ENCODE measurements around the gene NDUFC2. TPM values are rescaled to one million over a fixed set of nuclear protein-coding genes. Genes with fewer than 3 reads are reported as not detected.
"Not testable (repeated sequence)": the region's sequence is repeated elsewhere in the genome, so short reads cannot be mapped to it uniquely, and the experiment has no call there.

The NDUFC2 gene
- total RNA-seq, 2 experiments from 2014 or later = 179 to 201 TPM

- Mint-ChIP-seq H3K4me3 (no peak overlapping the region), H3K27me3 (no peaks in the 10 kb centered on the region), H3K27ac (no peak overlapping the region), H3K36me3 (peaks cover 45% of the 10 kb centered on the region), H3K4me1 (peaks cover 20% of the 10 kb centered on the region), H3K9me3 (ENCODE audit: low read depth) (no peaks in the 10 kb centered on the region)
- CTCF ChIA-PET = interaction anchor here (1.7 kb wide), 1 partner anchor 25 kb away, joined by 4 read pairs; no protein-coding TSS in a partner anchor
- ATAC-seq = no peak
- DNase-seq = no peak
Measured at GRCh38 chr11:78072455-78072854, 7.2 kb downstream of the NDUFC2 start.

GRCh38 chr11:78071717-78072116 is 7.9 kb downstream of the NDUFC2 start:
- no peak for DNase-seq
- CTCF ChIA-PET = interaction anchor here (1.0 to 1.7 kb wide), 2 partner anchors 11 to 25 kb away, joined by 3 to 4 read pairs; no protein-coding TSS in a partner anchor
- H3K27me3 Mint-ChIP-seq = no peaks in the 10 kb centered on the region
- no peak for ATAC-seq
- no peak overlapping the region for H3K4me3 Mint-ChIP-seq
- H3K27ac Mint-ChIP-seq = no peak overlapping the region
- H3K36me3 Mint-ChIP-seq = peaks cover 48% of the 10 kb centered on the region
- H3K4me1 Mint-ChIP-seq = peaks cover 16% of the 10 kb centered on the region
- H3K9me3 Mint-ChIP-seq (ENCODE audit: low read depth) = no peaks in the 10 kb centered on the region

- peaks cover 10% of the 10 kb centered on the region for H3K4me1 Mint-ChIP-seq
- H3K27ac Mint-ChIP-seq = no peak overlapping the region
- DNase-seq (no peak), ATAC-seq (no peak)
- H3K4me3 Mint-ChIP-seq = no peak overlapping the region
- no peaks in the 10 kb centered on the region for H3K27me3 Mint-ChIP-seq
- CTCF ChIA-PET = interaction anchor here (1.4 to 1.7 kb wide), 2 partner anchors 9 to 24 kb away, joined by 4 read pairs; partner anchors contain the start of gene NDUFC2
- H3K36me3 Mint-ChIP-seq = peaks cover 43% of the 10 kb centered on the region
- no peaks in the 10 kb centered on the region for H3K9me3 Mint-ChIP-seq (ENCODE audit: low read depth)
Measured at GRCh38 chr11:78070621-78071020, 9.0 kb downstream of the NDUFC2 start.

DNA sequence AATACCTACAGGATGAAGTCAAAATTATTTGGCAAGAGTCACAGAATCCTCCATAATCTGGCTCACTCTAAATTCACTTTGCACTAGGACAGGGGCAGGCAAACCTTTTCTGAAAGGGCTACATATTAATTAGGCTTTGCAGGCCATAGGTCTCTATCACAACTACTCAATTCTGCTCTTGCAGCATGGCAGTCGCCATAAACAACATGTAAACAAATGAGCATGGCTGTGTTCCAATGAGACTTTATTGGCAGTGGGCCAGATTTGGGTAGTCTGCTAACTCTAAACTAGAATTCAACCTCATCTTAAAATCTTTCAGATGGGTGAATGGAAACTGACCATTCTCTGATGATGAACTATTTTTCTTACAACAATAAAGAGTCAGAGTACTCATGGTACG is 10.2 kb downstream of the NDUFC2 start:
- no peak overlapping the region for H3K27ac Mint-ChIP-seq
- H3K4me3 Mint-ChIP-seq = no peak overlapping the region
- CTCF ChIA-PET = interaction anchor here (1.1 kb wide), 1 partner anchor 8 kb away, joined by 3 read pairs; no protein-coding TSS in a partner anchor
- no peaks in the 10 kb centered on the region for H3K27me3 Mint-ChIP-seq
- DNase-seq (no peak), ATAC-seq (no peak)
- H3K9me3 Mint-ChIP-seq (ENCODE audit: low read depth) = no peaks in the 10 kb centered on the region
- H3K36me3 Mint-ChIP-seq = peaks cover 39% of the 10 kb centered on the region
- peaks cover 2% of the 10 kb centered on the region for H3K4me1 Mint-ChIP-seq

DNA sequence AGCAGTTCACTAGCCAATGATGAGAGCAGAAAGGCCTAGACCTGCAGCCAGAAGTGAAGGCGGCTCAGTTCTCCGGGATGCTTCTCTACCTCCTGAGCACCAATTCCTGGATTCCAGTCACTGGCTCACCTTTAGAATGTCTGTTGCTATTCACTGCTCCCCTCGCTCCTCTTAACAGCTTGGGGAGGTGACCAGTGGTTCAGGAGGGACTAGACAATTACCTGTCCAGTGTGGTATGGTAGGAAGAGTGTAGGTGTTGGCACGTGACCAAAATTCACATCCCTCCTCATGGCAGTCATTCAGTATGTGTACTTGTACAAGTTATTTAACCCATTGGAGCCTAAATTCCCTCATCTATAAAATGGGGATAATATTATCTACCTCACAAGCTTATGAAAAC is 12.0 kb downstream of the NDUFC2 start:
- no peak for DNase-seq
- no peak for ATAC-seq
- Mint-ChIP-seq H3K4me3 (no peak overlapping the region), H3K27me3 (no peaks in the 10 kb centered on the region), H3K9me3 (ENCODE audit: low read depth) (no peaks in the 10 kb centered on the region), H3K27ac (no peak overlapping the region), H3K36me3 (peaks cover 35% of the 10 kb centered on the region), H3K4me1 (peaks cover 2% of the 10 kb centered on the region)
- CTCF ChIA-PET = interaction anchor here (0.6 to 1.4 kb wide), 2 partner anchors 23 to 497 kb away, joined by 3 read pairs; no protein-coding TSS in a partner anchor

- no peaks in the 10 kb centered on the region for H3K27me3 Mint-ChIP-seq
- H3K36me3 Mint-ChIP-seq = peaks cover 26% of the 10 kb centered on the region
- CTCF ChIA-PET = interaction anchor here (1.3 kb wide), 1 partner anchor 11 kb away, joined by 4 read pairs; no protein-coding TSS in a partner anchor
- no peak for ATAC-seq
- no peaks in the 10 kb centered on the region for H3K9me3 Mint-ChIP-seq (ENCODE audit: low read depth)
- no peak for DNase-seq
- no peak overlapping the region for H3K27ac Mint-ChIP-seq
- H3K4me1 Mint-ChIP-seq = no peaks in the 10 kb centered on the region
- H3K4me3 Mint-ChIP-seq = no peak overlapping the region
Measured at GRCh38 chr11:78066471-78066870, 13.2 kb downstream of the NDUFC2 start.

GRCh38 chr11:78065203-78065602 is 14.5 kb downstream of the NDUFC2 start:
- Mint-ChIP-seq H3K36me3 (peaks cover 20% of the 10 kb centered on the region), H3K4me1 (no peaks in the 10 kb centered on the region), H3K4me3 (no peak overlapping the region), H3K27ac (no peak overlapping the region), H3K9me3 (ENCODE audit: low read depth) (no peaks in the 10 kb centered on the region), H3K27me3 (no peaks in the 10 kb centered on the region)
- ATAC-seq (no peak), DNase-seq (no peak)
- CTCF ChIA-PET = no interaction called here

GRCh38 chr11:78063440-78064181 is 16.1 kb downstream of the NDUFC2 start, which contains the start of gene THRSP:
Gene THRSP (plus strand): TSS chr11:78063861. CDS start chr11:78063882, 21 bp downstream.
- Mint-ChIP-seq H3K4me1 (no peaks in the 10 kb centered on the region), H3K27me3 (no peaks in the 10 kb centered on the region), H3K9me3 (ENCODE audit: low read depth) (no peaks in the 10 kb centered on the region), H3K4me3 (no peak within 1 kb of the TSS), H3K27ac (no peak within 1 kb of the TSS), H3K36me3 (peaks cover 10% of the 10 kb centered on the region)
- CTCF ChIA-PET = interaction anchor here (1.9 kb wide), 1 partner anchor 18 kb away, joined by 7 read pairs; no protein-coding TSS in a partner anchor
- DNase-seq (no peak), ATAC-seq (no peak)

DNA sequence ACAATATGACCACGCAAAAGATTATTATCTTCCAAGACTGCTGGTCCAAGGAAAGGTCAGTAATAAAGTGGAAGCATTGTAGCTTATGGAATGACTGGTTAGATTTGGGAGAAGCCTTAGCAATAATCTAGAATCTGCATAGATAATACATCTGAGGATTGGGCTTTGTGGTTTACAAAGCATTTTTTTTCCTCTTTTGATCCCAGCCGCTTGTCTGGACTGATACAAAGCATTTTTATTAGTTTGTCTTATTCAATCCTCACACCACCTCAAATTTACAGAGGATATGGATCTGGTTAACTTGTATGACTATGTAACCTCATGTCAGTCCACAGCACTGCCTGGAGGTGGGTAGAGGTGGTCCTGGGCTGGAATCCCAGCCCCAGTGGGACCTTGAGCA is 17.0 kb downstream of the NDUFC2 start:
- peaks cover 5% of the 10 kb centered on the region for H3K36me3 Mint-ChIP-seq
- CTCF ChIA-PET = interaction anchor here (1.9 kb wide), 1 partner anchor 17 kb away, joined by 7 read pairs; no protein-coding TSS in a partner anchor
- H3K27ac Mint-ChIP-seq = no peak overlapping the region
- ATAC-seq (no peak), DNase-seq (no peak)
- no peaks in the 10 kb centered on the region for H3K27me3 Mint-ChIP-seq
- H3K4me3 Mint-ChIP-seq = no peak overlapping the region
- no peaks in the 10 kb centered on the region for H3K9me3 Mint-ChIP-seq (ENCODE audit: low read depth)
- H3K4me1 Mint-ChIP-seq = no peaks in the 10 kb centered on the region

DNA sequence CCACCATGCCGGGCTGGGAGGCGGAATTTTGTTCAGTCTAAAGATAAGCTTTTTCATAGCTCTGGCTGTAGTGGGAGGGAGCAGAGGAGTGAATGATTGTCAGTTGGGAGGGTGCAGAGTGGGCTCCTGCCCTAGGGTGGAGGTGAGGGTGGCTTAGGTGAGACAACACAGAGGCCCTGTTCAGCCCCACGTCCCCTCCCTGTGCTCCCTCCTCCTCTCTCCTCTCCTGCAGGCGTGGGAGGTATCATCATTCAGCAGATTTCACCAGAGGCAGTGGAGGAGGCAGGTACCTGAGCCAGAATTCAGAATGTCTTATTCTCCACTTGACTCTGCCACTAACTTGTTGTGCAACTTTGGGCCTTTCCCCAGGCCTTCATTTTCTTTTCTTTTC is 17.7 kb downstream of the NDUFC2 start:
- no peak for DNase-seq
- Mint-ChIP-seq H3K4me1 (no peaks in the 10 kb centered on the region), H3K4me3 (no peak overlapping the region), H3K36me3 (no peaks in the 10 kb centered on the region), H3K27ac (no peak overlapping the region), H3K27me3 (no peaks in the 10 kb centered on the region), H3K9me3 (ENCODE audit: low read depth) (no peaks in the 10 kb centered on the region)
- ATAC-seq = no peak
- CTCF ChIA-PET = no interaction called here

- DNase-seq (no peak), ATAC-seq (no peak)
- no peaks in the 10 kb centered on the region for H3K27me3 Mint-ChIP-seq
- no peaks in the 10 kb centered on the region for H3K4me1 Mint-ChIP-seq
- no peak overlapping the region for H3K4me3 Mint-ChIP-seq
- no peaks in the 10 kb centered on the region for H3K36me3 Mint-ChIP-seq
- H3K27ac Mint-ChIP-seq = no peak overlapping the region
- H3K9me3 Mint-ChIP-seq (ENCODE audit: low read depth) = no peaks in the 10 kb centered on the region
- CTCF ChIA-PET = interaction anchor here (0.8 to 1.1 kb wide), 2 partner anchors 10 to 15 kb away, joined by 3 to 4 read pairs; no protein-coding TSS in a partner anchor
Measured at GRCh38 chr11:78061088-78061920, 18.4 kb downstream of the NDUFC2 start.

DNA sequence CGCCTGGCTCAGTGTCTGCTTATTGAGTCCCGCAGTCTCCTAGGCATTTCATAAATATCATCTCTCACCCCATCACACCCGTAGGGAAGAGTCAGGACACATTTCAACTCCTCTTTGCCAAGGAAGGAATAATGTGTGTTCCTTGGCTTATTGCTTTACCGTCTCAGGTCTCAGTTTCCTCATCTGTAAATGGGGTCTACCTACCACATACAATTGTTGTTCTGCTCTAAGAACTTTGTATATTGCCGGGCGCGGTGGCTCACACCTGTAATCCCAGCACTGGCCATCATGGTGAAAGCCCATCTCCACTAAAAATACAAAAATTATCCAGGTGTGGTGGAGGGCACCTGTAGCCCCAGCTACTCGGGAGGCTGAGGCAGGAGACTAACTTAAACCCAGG is 19.1 kb downstream of the NDUFC2 start:
- CTCF ChIA-PET = interaction anchor here (0.8 to 1.1 kb wide), 2 partner anchors 11 to 15 kb away, joined by 3 to 4 read pairs; no protein-coding TSS in a partner anchor
- no peaks in the 10 kb centered on the region for H3K27me3 Mint-ChIP-seq
- H3K27ac Mint-ChIP-seq = no peak overlapping the region
- H3K9me3 Mint-ChIP-seq (ENCODE audit: low read depth) = no peaks in the 10 kb centered on the region
- H3K4me3 Mint-ChIP-seq = no peak overlapping the region
- no peaks in the 10 kb centered on the region for H3K36me3 Mint-ChIP-seq
- DNase-seq (no peak), ATAC-seq (no peak)
- H3K4me1 Mint-ChIP-seq = no peaks in the 10 kb centered on the region

DNA sequence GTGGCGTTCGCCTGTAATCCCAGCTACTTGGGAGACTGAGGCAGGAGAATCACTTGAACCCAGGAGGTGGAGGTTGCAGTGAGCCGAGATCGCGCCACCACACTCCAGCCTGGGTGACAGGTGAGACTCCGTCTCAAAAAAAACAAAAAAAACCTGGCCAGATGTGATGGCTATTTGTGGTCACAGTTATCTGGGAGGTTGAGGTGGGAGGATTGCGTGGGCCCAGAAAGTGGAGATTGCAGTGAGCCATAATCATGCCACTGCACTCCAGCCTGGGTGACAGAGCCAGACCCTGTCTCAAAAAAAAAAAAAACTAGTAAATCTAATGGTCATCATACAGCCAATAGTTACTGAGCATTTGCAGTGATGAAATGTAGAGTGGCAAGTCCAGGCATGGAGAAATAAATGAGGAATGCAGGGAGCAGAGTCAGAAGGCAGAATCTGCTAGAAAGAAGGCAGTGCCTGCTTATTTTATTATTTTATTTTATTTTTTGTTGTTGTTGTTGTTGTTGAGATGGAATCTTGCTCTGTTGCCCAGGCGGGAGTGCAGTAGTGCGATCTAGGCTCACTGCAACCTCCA is 19.8 kb downstream of the NDUFC2 start:
- H3K4me3 Mint-ChIP-seq; H3K27me3 Mint-ChIP-seq; CTCF ChIA-PET; H3K27ac Mint-ChIP-seq; ATAC-seq; H3K4me1 Mint-ChIP-seq; DNase-seq; H3K36me3 Mint-ChIP-seq; H3K9me3 Mint-ChIP-seq (ENCODE audit: low read depth): not testable (repeated sequence)
